SU-DHL-6 (cell line): ENCODE results near the gene CLDN19.

Source experiments
- H2AFZ ChIP-seq: fragments of 200-600 bp; sonication (generic); 2 replicates; pipeline ENCODE4 v1.6.1; 2014; ENCODE audit warnings: low read depth, mild to moderate bottlenecking, moderate library complexity, mixed read lengths, antibody characterized with exemption, low read length; ENCODE audit not compliant: severe bottlenecking
- H3F3A ChIP-seq: fragments of 200-600 bp; shearing (Covaris generic); 2 replicates; pipeline ENCODE4 v1.6.0; 2016; ENCODE audit warnings: antibody characterized with exemption, mild to moderate bottlenecking; ENCODE audit not compliant: insufficient read depth
- H3K27ac ChIP-seq: fragments of 200-600 bp; sonication (generic); 2 replicates; pipeline ENCODE4 v1.5.1; 2016; ENCODE audit warnings: low read depth, mild to moderate bottlenecking, low read length, moderate library complexity, mixed read lengths
- H3K27me3 ChIP-seq: fragments of 200-600 bp; sonication (generic), shearing (Covaris generic); 2 replicates; pipeline ENCODE4 v1.6.0; 2014; ENCODE audit warnings: mild to moderate bottlenecking, low read length
- H3K36me3 ChIP-seq: fragments of 200-600 bp; sonication (generic); 2 replicates; pipeline ENCODE4 v1.6.1; 2014; ENCODE audit warnings: mild to moderate bottlenecking, low read length, mixed read lengths
- H3K4me2 ChIP-seq: fragments of 300-600, 200-600 bp; shearing (Covaris generic), sonication (generic); 2 replicates; pipeline ENCODE4 v1.6.0; 2014; ENCODE audit warnings: low read length, low read depth, mild to moderate bottlenecking; ENCODE audit not compliant: poor library complexity, severe bottlenecking
- H3K4me3 ChIP-seq: fragments of 200-600 bp; sonication (generic); 2 replicates; pipeline ENCODE4 v1.5.1; 2014; ENCODE audit warnings: antibody characterized with exemption, low read length, mild to moderate bottlenecking, mixed read lengths; ENCODE audit not compliant: insufficient read depth, poor library complexity, severe bottlenecking
- H3K79me2 ChIP-seq: fragments of 200-600 bp; sonication (generic); 2 replicates; pipeline ENCODE4 v1.6.1; 2014; ENCODE audit warnings: mild to moderate bottlenecking, low read length, moderate library complexity; ENCODE audit not compliant: insufficient read depth
- H3K9ac ChIP-seq: fragments of 200-600 bp; sonication (generic); 2 replicates; pipeline ENCODE4 v1.7.0; 2014; ENCODE audit warnings: mild to moderate bottlenecking, low read length
- H3K9me2 ChIP-seq: fragments of 200-600 bp; sonication (generic); replicated peaks from 2 replicates; pipeline ENCODE4 v1.6.1; 2014; ENCODE audit warnings: low read length; ENCODE audit not compliant: insufficient read depth
- H3K9me3 ChIP-seq: fragments of 200-600 bp; sonication (generic); 2 replicates; pipeline ENCODE4 v1.6.1; 2014; ENCODE audit warnings: low read length, mixed read lengths; ENCODE audit not compliant: insufficient read depth
- H4K20me1 ChIP-seq: fragments of 200-600 bp; sonication (generic); 2 replicates; pipeline ENCODE4 v1.6.1; 2014; ENCODE audit warnings: low read depth, mild to moderate bottlenecking, antibody characterized with exemption, low read length, moderate library complexity, mixed read lengths
- EZH2phosphoT487 ChIP-seq: fragments of 200-600 bp; sonication (generic), shearing (Covaris generic); conservative IDR thresholded peaks from 2 replicates; pipeline ENCODE4 v1.6.1; 2018; ENCODE audit warnings: mild to moderate bottlenecking, antibody characterized with exemption, low read length, moderate library complexity, mixed read lengths
- TF ChIP-seq, protein P1 (sequence below): fragments of 200-600 bp; sonication (generic); IDR thresholded peaks from one replicate; pipeline ENCODE4 v1.5.1; 2017; ENCODE audit warnings: antibody characterized with exemption, mild to moderate bottlenecking, low read length, moderate library complexity; ENCODE audit not compliant: insufficient read depth, poor library complexity, severe bottlenecking

Gene CLDN19

DNA sequence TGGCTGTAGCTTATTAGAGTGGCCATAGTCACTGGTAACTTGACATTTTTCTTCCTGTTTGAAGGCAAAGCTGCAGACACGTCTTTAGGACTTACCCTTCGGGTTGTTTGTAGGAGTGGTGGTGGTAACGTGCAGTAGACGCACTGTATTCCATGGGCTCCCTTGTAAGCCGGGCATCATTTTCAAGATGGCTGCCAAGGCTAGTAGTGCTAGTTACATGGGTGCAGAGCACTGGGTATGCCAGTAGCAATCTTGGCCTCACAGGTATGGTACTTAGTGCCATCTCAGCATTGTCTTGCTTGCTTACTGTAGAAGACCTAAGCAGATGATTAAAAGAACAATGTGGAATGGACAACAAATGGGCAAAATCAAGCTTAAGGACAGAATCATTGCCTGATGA, 55.9 kb downstream of the CLDN19 start:
- Histone ChIP-seq H3K27me3 (no peaks in the 10 kb centered on the region), H3K9me2 (no peaks in the 10 kb centered on the region), H3K9me3 (no peaks in the 10 kb centered on the region), H3K27ac (no peak overlapping the region), H3K4me2 (peak overlapping the region; percentile 89), H3K4me3 (peak overlapping the region; percentile 85), H3F3A (peaks cover 17% of the 10 kb centered on the region; the same call in 1 of the 2 replicates), H2AFZ (no peak overlapping the region), H3K79me2 (peaks cover 73% of the 10 kb centered on the region), H3K9ac (peak overlapping the region; percentile 94), H4K20me1 (peaks cover 58% of the 10 kb centered on the region), H3K36me3 (peaks cover 49% of the 10 kb centered on the region)
- TF ChIP-seq EZH2phosphoT487: no peak
- TF ChIP-seq, protein P1, sequence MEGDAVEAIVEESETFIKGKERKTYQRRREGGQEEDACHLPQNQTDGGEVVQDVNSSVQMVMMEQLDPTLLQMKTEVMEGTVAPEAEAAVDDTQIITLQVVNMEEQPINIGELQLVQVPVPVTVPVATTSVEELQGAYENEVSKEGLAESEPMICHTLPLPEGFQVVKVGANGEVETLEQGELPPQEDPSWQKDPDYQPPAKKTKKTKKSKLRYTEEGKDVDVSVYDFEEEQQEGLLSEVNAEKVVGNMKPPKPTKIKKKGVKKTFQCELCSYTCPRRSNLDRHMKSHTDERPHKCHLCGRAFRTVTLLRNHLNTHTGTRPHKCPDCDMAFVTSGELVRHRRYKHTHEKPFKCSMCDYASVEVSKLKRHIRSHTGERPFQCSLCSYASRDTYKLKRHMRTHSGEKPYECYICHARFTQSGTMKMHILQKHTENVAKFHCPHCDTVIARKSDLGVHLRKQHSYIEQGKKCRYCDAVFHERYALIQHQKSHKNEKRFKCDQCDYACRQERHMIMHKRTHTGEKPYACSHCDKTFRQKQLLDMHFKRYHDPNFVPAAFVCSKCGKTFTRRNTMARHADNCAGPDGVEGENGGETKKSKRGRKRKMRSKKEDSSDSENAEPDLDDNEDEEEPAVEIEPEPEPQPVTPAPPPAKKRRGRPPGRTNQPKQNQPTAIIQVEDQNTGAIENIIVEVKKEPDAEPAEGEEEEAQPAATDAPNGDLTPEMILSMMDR: no peak
